HG02642 (cell line): ENCODE data around the gene SUOX.
"Not testable (repeated sequence)": the region's sequence is repeated elsewhere in the genome, so short reads cannot be mapped to it uniquely, and the experiment has no call there.

Source experiments
- ATAC-seq: cut with Tn5 transposase; IDR thresholded peaks from one replicate; pipeline ENCODE4 v1.9.1; 2021; ENCODE audit warnings: mild to moderate bottlenecking; ENCODE audit not compliant: unreplicated experiment, poor library complexity

SUOX gene

DNA sequence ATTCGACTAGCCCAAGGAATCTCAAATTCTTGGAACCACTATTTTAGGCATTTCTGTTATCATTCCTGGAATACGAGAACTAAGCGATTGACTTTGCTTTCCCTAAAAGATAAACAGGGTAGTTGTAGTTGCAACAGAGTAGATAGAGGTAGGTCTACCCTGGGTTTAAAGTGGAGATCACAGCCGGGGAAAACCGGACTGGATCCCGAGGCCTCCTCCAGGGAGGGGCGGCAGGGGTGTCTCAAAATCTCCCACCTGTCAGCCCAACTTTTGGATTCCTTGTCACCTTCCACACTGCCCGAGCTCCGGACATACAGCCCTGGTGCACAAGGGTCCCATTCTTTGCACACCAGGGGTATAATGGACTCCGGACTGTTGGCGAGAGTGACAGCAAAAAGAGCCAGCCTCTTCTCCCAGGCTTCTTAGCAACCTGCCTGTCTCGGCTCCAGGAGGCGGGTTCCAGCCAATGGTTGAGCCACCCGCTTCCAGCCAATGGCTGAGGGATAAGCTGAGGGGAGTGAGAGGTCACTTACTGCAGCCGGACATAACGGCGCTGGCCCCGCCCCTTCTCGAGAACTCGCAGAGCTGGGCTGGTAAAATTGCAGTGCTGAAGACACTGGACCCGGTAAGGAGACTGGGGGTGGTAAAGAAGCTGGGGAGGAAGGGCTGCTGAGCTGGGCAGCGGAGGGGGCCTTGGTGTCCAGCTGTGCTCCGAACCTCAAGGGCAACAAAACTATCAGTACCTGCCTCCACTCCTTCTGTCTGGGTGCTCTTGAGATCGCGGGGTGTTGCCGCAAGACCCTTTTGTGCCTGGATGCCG, at the start of gene SUOX:
SUOX (plus strand) TSS at position 562 of the 820 bp plus-strand sequence. CDS start 4,946 bp downstream, outside the sequence.
- peak; percentile 99 for ATAC-seq

DNA sequence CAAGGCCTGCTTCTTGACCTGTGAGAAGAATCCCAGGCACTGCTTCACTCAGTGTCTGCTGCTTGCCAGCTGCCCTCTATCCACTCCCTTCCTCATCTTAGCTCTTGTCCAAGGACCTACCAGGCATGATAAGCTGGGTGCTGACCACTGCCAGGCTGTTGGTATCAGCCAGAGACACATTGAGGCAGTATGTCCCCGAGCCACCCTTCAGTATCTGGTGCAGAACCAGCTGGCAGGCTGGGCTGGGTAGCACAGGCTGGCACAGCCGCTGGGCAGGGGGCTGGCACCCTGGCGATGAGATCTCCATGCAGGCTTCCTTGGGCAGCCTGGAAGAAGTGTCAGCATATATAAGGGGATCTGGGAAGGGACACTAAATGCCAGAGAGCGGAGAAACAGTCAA, 41.7 kb upstream of the SUOX start:
- ATAC-seq: no peak

DNA sequence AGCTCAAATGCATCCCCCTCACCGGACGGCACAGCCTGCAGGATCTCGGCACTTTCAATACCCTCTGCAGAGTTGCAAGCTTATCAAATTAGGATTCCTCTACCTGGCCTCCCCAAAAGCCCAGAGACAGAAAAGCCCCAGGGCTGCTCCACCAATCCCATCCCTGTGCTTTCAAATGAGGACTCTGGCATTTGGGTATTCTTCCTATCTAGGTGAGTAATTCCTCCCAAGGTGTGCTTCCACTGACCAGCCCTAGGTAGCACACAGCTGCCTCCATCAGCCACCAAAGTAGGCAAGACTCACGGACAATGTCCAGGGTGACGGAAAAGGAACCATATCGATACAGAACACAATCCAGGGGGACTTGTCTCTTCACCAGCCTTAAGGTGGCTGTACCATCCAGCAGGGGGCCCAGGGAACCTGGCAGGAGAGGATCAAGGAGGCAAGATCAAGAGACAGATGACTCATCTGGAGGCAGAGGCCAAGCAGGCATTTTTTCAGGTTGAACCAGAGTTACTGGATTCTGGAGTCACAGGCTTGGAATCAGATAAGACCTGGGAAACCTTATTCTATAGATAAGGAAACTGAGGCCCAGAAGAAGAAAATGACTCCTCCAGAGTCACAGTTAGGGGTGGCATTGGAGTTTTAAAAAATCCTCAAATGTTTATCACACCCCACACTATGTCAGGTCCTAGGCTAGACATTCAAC, 41.1 kb upstream of the SUOX start:
- no peak for ATAC-seq

DNA sequence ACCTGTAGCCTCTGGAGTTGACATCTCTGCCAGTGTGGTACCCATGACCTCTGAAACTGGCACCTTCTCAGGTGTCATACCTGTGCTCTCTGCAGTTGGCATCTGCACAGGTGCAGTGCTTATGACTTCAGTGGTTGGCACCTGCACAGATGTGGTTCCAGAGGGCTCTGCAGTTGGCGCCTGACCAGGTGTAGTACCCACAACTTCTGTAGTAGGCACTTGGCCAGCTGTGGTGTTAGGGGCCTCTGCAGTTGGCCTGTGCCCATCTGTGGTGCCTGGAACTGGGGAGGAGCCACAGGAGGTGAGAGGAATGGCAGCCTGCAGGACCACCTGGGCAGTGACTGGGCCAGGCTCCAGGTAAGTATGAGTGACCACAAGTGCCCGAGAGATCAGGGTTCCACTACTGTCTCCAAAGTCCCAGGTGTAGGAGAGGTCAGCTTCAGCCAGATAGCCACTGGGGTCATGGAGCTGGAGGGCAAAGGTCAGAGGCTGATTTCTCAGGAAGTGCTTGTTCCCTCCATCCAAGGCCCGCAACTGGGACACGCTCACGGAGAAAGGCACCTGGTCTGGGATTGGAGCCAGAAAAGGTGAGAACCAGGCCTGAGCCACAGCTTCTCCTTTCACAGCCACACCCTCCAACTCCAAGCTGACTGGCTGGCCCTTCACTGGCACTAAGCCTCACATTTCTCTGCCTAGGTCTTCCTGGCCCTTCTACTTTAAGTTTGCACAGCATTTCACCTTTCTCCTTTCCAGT, 39.8 kb upstream of the SUOX start:
- no peak for ATAC-seq

DNA sequence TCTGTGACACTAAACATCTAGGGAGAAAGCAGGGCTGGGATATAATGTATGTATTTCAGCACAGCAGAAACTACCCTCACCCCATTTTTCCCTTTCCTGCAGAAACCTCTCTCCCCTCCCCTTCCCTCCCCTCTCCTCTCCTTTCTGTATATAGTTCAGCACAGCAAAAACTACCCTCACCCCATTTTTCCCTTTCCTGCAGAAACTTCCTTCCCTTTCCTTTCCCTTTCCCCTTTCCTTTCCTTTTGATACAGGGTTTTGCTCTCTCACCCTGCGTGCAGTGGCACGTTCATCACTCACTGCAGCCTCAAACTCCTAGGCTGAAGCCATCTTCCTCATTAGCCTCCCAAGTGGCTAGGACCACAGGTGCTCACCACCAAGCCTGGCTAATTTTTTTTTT, 33.3 kb upstream of the SUOX start:
- no peak for ATAC-seq

DNA sequence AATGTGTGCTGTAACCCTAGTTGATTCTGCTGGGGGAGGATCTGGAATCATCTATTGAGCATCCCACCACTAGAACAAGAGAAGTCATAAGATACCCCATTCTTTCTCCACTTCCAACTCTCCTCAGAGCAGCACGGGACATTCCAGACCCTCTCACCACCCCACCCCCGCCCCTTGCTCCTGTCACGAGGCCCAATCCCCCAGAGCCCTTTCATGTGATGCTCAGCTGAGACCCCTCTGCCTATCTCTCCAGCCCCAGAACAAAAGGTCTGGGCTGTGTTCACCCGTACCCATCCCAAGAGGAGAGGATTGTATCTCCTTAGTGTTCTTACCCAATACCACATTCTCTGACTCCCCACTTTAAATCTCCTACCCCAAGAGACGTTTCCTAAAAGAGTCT, 31.8 kb upstream of the SUOX start:
- ATAC-seq: no peak

DNA sequence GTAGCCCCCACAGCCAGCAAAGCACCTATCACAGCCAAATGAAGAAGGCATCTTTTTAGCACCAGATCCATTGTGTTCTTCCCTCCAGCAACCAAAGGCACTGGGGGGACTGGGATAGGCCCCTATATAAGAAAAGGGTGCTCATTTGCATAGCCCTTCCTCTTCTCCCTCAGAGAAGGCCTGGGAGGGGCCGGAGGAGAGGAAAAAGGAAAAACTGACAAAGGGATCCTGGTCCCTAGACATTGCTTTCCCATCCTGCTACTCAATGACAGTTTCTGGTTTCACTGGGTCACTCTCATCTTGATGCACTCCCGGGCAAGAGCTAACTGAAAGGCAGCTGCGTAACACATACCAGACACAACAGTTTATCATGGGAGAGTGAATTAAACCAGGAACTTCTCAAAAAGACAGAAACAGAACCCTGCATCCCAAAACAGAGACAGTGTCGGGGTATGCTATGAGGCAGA, 31.1 kb upstream of the SUOX start, which contains the start of gene PMEL:
PMEL (minus strand) TSS at position 102 of the 467 bp plus-strand sequence; CDS start at position 71, 31 bp downstream.
- no peak for ATAC-seq

DNA sequence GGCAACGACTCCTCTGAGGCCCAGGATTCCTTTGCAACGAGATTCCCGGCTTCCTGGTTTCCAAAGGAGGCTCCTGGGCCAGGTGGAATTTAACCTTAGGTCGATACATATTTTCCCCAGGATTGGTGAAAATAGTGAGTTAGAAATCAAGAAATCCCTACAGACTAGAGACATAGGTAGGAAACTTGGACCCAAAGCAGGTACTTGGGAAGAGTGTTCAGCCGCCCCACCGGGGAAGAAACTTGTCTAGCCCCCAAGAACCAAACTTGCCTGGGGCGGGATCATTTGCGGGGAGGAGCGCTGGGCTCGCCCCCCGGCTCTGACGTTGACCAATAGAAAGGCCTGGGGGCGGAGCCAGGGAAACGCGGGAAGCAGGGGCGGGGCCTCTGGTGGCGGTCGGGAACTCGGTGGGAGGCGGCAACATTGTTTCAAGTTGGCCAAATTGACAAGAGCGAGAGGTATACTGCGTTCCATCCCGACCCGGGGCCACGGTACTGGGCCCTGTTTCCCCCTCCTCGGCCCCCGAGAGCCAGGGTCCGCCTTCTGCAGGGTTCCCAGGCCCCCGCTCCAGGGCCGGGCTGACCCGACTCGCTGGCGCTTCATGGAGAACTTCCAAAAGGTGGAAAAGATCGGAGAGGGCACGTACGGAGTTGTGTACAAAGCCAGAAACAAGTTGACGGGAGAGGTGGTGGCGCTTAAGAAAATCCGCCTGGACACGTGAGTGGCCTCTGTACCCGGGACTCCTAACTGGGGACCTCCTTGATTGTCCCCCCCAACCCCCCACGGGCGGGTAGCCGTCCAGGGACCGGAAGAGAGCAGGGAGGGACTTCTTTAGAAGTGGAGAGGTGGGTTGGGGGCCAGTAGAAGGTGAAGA, 30.4 kb upstream of the SUOX start, which contains the start of gene CDK2:
CDK2 (plus strand) TSS at position 423 of the 874 bp plus-strand sequence; CDS start at position 602, 179 bp downstream.
- ATAC-seq: peak; percentile 94

DNA sequence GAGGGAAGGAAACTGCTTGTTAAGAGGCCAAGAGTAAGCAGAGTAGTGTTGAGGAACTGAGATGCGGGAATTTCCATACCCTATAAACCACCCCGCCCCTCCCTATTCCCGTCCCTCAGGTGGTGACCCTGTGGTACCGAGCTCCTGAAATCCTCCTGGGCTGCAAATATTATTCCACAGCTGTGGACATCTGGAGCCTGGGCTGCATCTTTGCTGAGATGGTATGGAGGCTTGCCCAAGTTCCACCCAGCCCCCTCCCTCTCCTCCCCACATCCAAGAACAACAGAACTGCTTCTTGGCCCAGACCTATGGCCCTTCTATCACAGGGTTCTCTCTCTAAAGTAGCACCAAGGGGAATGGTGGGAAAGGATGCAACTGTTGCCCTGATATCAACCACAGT, 27.7 kb upstream of the SUOX start:
- no peak for ATAC-seq

DNA sequence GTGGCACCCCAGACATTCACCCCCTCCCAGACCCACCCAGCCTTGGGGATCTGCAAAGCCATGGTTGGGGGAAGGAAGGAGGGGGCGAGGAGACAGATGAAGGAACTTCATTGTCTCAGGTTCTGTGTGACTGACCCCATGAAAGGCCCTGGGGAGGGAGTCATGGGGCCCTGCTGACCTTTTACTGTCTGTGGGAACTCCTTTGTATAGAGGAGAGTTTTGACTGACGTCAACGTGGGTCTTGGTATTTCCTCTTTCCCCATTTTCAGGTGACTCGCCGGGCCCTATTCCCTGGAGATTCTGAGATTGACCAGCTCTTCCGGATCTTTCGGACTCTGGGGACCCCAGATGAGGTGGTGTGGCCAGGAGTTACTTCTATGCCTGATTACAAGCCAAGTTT, 26.3 kb upstream of the SUOX start:
- ATAC-seq: no peak

DNA sequence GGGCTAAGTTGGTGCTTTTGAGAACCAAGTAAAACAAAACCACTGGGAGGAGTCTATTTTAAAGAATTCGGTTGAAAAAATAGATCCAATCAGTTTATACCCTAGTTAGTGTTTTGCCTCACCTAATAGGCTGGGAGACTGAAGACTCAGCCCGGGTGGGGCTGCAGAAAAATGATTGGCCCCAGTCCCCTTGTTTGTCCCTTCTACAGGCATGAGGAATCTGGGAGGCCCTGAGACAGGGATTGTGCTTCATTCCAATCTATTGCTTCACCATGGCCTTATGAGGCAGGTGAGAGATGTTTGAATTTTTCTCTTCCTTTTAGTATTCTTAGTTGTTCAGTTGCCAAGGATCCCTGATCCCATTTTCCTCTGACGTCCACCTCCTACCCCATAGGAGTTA, 25.0 kb upstream of the SUOX start:
- ATAC-seq: no peak

DNA sequence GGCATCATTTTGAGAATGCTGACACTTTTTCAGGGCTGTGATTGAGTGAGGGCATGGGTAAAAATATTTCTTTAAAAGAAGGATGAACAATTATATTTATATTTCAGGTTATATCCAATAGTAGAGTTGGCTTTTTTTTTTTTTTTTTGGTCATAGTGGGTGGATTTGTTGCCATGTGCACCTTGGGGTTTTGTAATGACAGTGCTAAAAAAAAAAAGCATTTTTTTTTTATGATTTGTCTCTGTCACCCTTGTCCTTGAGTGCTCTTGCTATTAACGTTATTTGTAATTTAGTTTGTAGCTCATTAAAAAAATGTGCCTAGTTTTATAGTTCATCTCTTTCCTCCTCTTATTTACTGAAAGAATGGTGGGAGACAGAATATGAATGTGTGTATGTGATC, 24.6 kb upstream of the SUOX start:
- ATAC-seq: no peak

DNA sequence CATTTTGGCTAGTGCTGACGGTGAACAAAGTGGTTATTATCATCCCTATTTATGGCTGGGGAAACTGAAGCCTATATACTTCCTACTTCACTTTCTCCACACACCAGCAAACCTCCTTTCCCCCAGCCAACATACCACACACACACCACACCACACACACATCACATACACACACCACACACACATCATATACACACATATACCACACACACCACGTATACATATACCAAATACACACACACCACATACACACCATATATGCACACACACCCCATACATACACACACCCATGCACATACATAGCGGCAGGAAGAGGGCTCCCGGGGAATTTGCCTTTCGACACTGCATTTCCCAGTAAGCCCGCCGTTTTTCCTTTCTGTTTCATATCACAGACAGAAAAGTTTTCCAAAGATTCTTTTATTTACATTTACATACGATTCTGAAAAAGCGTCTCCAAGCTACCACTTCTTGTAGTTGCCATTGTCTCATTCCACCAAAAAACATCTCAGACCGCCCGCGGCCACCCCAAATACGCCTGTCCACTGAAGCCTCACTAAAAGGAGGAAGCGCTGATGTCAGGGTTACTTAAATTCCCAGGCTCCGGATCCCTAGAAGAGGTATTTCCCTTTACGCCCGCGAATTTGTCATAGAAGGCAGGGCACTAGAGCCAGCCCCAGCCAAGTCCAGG, 24.0 kb upstream of the SUOX start:
- no peak for ATAC-seq

DNA sequence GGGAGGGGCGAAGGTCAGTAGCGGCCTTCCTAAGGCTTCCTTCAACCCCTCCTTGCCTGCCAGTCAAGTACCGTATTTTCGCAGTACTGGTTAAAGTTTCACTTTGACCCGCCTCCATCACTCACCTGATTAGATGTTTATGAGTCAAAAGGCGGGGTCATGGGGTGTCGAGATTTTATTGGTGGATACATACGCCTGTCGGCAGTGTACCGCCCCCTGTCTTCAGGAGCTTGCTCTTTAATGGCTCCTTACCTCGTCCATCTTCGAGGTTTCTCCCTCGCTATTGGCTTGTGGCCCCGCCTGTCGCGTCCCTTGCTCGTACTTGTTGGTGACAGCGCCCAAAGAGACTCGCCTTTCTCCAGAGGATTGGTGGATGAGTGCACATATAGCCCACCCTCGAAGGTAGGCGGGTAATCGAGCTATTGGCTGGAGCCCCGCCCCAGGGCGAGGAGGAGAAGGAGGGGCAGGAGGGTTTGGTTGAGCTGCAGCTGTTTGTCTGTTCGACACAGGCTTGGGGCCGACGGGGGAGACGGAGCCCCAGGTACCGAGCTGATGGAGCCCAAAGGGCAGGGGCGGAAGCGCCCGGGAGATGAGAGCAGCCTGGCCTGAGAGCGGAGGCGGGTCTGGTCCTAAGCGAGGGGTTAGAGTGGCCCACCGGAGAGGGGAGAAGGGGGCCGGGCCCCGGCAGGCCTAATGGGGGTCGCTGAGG, 23.3 kb upstream of the SUOX start, which contains the start of gene RAB5B:
RAB5B (plus strand) TSS at position 480 of the 709 bp plus-strand sequence. CDS start 12,883 bp downstream, outside the sequence.
- ATAC-seq: peak; percentile 91

DNA sequence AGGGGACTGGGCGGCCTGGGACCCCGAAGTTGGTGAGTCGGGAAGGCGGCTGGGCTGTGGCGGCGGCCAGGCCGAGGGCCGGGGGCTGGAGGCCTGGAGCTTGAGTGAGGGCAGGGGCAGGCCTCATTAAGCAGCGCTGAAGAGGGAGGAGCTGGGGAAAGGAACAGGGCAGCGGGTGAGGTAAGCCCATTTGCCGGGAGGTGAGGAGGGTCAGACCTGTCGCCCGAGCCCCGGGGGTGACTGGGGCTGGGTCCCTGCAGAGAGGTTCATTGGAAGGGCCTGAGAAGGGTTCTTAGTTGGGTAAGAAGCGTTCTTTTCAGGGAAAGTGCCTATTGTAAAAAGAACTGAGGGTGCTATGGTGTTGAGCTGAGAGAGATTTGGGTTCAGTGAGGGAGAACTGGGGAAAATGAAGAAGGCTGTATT, 22.8 kb upstream of the SUOX start:
- ATAC-seq: peak; percentile 15

DNA sequence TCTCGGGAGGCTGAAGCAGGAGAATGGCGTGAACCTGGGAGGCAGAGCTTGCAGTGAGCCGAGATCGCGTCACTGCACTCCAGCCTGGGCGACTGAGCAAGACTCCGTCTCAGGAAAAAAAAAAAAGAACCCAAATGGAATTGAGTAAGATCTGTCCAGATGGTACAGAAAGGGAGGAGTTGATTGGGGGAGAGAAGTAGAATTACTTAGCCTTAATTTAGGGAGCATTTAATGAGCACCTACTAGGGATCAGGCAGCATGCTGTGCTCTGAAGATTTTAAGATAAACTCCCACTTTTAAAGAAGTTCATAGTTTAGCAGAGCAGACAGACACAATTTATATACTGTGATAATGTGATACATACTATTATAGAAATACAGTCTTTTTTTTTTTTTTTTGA, 18.7 kb upstream of the SUOX start:
- ATAC-seq: no peak

DNA sequence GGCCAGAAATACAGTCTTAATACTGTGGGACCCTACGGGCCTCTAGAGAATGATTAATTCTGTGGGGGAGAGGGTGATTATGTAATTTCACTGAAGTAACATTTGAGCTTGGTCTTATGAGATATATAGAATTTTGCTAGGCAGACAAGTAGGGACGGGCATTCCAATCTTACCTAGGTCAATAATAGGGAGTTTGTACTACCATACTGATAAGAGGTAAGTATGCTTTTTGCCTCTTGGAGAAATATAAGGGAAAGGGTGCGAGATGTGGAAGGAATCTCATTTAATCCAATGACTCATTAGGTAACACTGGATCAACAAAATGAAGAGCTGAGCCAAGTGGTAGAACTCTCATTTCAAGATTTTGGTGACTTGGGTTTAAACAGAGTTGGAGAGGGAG, 18.0 kb upstream of the SUOX start:
- ATAC-seq: no peak

DNA sequence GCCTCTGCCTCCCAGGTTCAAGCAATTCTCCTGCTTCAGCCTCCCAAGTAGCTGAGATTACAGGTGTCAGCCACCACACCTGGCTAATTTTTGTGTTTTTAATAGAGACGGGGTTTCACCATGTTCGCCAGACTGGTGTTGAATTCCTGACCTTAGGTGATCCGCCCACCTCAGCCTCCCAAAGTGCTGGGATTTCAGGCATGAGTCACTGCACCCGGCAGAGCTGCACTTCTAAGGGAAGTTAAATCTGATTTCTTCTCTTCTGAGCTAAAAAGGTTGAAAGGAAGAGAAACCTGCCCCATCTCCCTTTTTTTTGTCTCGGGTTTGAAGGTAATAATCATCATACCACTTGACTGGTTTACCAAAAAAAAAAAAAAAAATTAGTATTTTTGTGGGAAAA, 15.2 kb upstream of the SUOX start:
- not testable (repeated sequence) for ATAC-seq
